SK-N-MC (cell line): ENCODE measurements around the gene NTMT1.

Experiments
- DNase-seq: peaks from one replicate; pipeline ENCODE4 v3.0.0-alpha.2; 2011; ENCODE audit warnings: low read depth, low spot score
- H3K27ac ChIP-seq: fragments of 200-600 bp; sonication (generic); 2 replicates; pipeline ENCODE4 v1.5.1; 2016; ENCODE audit warnings: mixed run types
- H3K36me3 ChIP-seq: fragments of 200-600 bp; sonication (generic); 2 replicates; pipeline ENCODE4 v1.6.1; 2017; ENCODE audit warnings: antibody characterized with exemption, low read length, mixed read lengths; ENCODE audit not compliant: insufficient read depth
- H3K4me3 ChIP-seq: fragments of 200-600 bp; sonication (generic); 2 replicates; pipeline ENCODE4 v1.5.1; 2016
- H3K9ac ChIP-seq: fragments of 200-600 bp; sonication (generic); 2 replicates; pipeline ENCODE4 v1.8.0; 2017; ENCODE audit warnings: mixed run types, mixed read lengths; ENCODE audit not compliant: insufficient read length
- H3K9me3 ChIP-seq: fragments of 200-600 bp; sonication (generic); 2 replicates; pipeline ENCODE4 v1.6.1; 2017; ENCODE audit warnings: low read depth, mild to moderate bottlenecking, antibody characterized with exemption, low read length, moderate library complexity, mixed read lengths
- EZH2 ChIP-seq: fragments of 200-600 bp; sonication (generic); IDR thresholded peaks from one replicate; pipeline ENCODE4 v1.6.1; 2017; ENCODE audit warnings: antibody characterized with exemption
- FOXP2 ChIP-seq: optimal IDR thresholded peaks from 2 replicates; pipeline ENCODE3; 2011; ENCODE audit warnings: mild to moderate bottlenecking, moderate library complexity; ENCODE audit not compliant: insufficient read depth; ENCODE audit errors: extremely low read length, control extremely low read depth
- POLR2AphosphoS5 ChIP-seq: IDR thresholded peaks from 2 replicates; pipeline ENCODE4 v1.6.1; 2012; ENCODE audit warnings: mild to moderate bottlenecking, low read depth, low read length, borderline replicate concordance

NTMT1 gene

GRCh38 chr9:129626079-129626624, at the start of gene NTMT1:
TSS of gene NTMT1 (plus strand) at chr9:129626163. CDS start at chr9:129632704, 6,541 bp downstream.
- TF ChIP-seq FOXP2 (no peak), POLR2AphosphoS5 (peak; percentile 97), EZH2 (no peak)
- no peak for DNase-seq
- H3K27ac ChIP-seq: peak within 1 kb of the TSS; percentile 89
- no peaks in the 10 kb centered on the region for H3K9me3 ChIP-seq
- peak within 1 kb of the TSS; percentile 96 for H3K4me3 ChIP-seq
- H3K36me3 ChIP-seq: peaks cover 23% of the 10 kb centered on the region
- peak within 1 kb of the TSS; percentile 95 for H3K9ac ChIP-seq

- no peak for DNase-seq
- no peaks in the 10 kb centered on the region for H3K9me3 ChIP-seq
- no peak for TF ChIP-seq POLR2AphosphoS5
- no peak for TF ChIP-seq EZH2
- no peak for TF ChIP-seq FOXP2
- H3K36me3 ChIP-seq: no peaks in the 10 kb centered on the region
- no peak overlapping the region for H3K9ac ChIP-seq
- H3K27ac ChIP-seq: no peak overlapping the region
- no peak overlapping the region for H3K4me3 ChIP-seq
Observed at GRCh38 chr9:129576546-129577543, 49.1 kb upstream of the NTMT1 start.

- TF ChIP-seq POLR2AphosphoS5 (no peak), EZH2 (no peak), FOXP2 (no peak)
- Histone ChIP-seq H3K4me3 (no peak overlapping the region), H3K27ac (no peak overlapping the region), H3K9ac (no peak overlapping the region), H3K36me3 (no peaks in the 10 kb centered on the region), H3K9me3 (no peaks in the 10 kb centered on the region)
- DNase-seq: no peak
Observed at GRCh38 chr9:129579294-129579693, 46.7 kb upstream of the NTMT1 start.

GRCh38 chr9:129580211-129580915, 45.6 kb upstream of the NTMT1 start:
- Histone ChIP-seq H3K4me3 (no peak overlapping the region), H3K27ac (no peak overlapping the region), H3K9ac (no peak overlapping the region), H3K9me3 (no peaks in the 10 kb centered on the region), H3K36me3 (no peaks in the 10 kb centered on the region)
- no peak for DNase-seq
- TF ChIP-seq EZH2: no peak

- Histone ChIP-seq H3K4me3 (no peak overlapping the region), H3K36me3 (no peaks in the 10 kb centered on the region), H3K27ac (no peak overlapping the region), H3K9ac (no peak overlapping the region), H3K9me3 (no peaks in the 10 kb centered on the region)
- no peak for TF ChIP-seq POLR2AphosphoS5
- no peak for TF ChIP-seq FOXP2
- TF ChIP-seq EZH2: no peak
- no peak for DNase-seq
Observed at GRCh38 chr9:129581505-129582189, 44.3 kb upstream of the NTMT1 start.

GRCh38 chr9:129582855-129583254, 43.1 kb upstream of the NTMT1 start:
- Histone ChIP-seq H3K9ac (no peak overlapping the region), H3K27ac (no peak overlapping the region), H3K36me3 (no peaks in the 10 kb centered on the region)

GRCh38 chr9:129583308-129584038, 42.5 kb upstream of the NTMT1 start:
- no peak overlapping the region for H3K27ac ChIP-seq
- DNase-seq: no peak
- H3K9me3 ChIP-seq: no peaks in the 10 kb centered on the region
- H3K4me3 ChIP-seq: no peak overlapping the region
- H3K36me3 ChIP-seq: no peaks in the 10 kb centered on the region
- TF ChIP-seq FOXP2: no peak
- TF ChIP-seq POLR2AphosphoS5: no peak
- no peak for TF ChIP-seq EZH2
- H3K9ac ChIP-seq: no peak overlapping the region

More at GRCh38 chr9:129582855-129583254, 43.1 kb upstream of the NTMT1 start:
- TF ChIP-seq EZH2 (no peak), FOXP2 (no peak), POLR2AphosphoS5 (no peak)
- Histone ChIP-seq H3K4me3 (no peak overlapping the region), H3K9me3 (no peaks in the 10 kb centered on the region)
- DNase-seq: no peak

GRCh38 chr9:129584136-129584535, 41.8 kb upstream of the NTMT1 start:
- H3K36me3 ChIP-seq: no peaks in the 10 kb centered on the region
- peak; percentile 79 for DNase-seq
- H3K9me3 ChIP-seq: no peaks in the 10 kb centered on the region
- TF ChIP-seq FOXP2 (no peak), EZH2 (no peak), POLR2AphosphoS5 (peak; percentile 46; the same call in 1 of the 2 replicates)
- 0 out of 2 replicates have a peak overlapping the region, but pooled peaks have one; percentile 23 for H3K4me3 ChIP-seq
- peak overlapping the region; percentile 55 for H3K9ac ChIP-seq
- H3K27ac ChIP-seq: peak overlapping the region; percentile 93
